PFSK-1 (cell line): ENCODE measurements around the gene TMEM39B.

Experiments used
- POLR2AphosphoS5 ChIP-seq: IDR thresholded peaks from 2 replicates; pipeline ENCODE4 v1.6.1; 2012; ENCODE audit warnings: low read depth, mild to moderate bottlenecking, control low read depth, low read length, moderate library complexity
- SIN3A ChIP-seq: IDR thresholded peaks from 2 replicates; pipeline ENCODE4 v1.6.1; 2012; ENCODE audit warnings: mild to moderate bottlenecking, low read length, moderate library complexity, borderline replicate concordance; ENCODE audit not compliant: insufficient read depth
- TAF1 ChIP-seq: IDR thresholded peaks from 2 replicates; pipeline ENCODE4 v1.6.1; 2012; ENCODE audit warnings: low read length, control low read depth, borderline replicate concordance; ENCODE audit not compliant: insufficient read depth

DNA sequence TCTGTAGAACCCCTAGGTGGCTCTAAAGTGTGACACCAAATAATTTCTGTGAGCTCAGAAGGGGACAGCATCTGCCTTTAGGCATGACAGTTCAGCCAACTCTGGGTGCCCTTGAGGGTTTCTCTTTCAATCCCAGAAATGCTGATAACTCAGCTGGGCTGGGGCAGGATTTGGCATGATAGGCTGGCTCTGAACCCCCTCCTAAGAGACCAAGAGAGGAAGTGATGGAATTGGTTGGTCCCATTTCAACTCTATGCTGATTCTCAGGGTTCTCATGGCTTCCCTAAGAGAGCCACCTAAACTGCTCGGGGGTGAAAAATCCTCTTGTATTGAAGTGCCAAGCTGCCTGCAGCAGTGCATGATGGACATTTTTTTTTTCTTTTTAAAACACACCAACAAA, 28.5 kb upstream of the TMEM39B start:
- TF ChIP-seq TAF1 (no peak), POLR2AphosphoS5 (no peak), SIN3A (no peak)
